VCaP (cell line): Measurements from ENCODE around the gene GLYR1.

Source experiments
- H3K27ac ChIP-seq: fragments of 450-650 bp; 2 replicates; pipeline ENCODE4 v1.5.1; 2017
- TF ChIP-seq, protein P1 (sequence below): fragments of 450-650 bp; conservative IDR thresholded peaks from 2 replicates; pipeline ENCODE4 v1.5.1; 2017; ENCODE audit warnings: mild to moderate bottlenecking, moderate library complexity

Gene GLYR1

GRCh38 chr16:4866586-4866985, 19.5 kb upstream of the GLYR1 start:
- no peak overlapping the region for H3K27ac ChIP-seq
- TF ChIP-seq, protein P1, sequence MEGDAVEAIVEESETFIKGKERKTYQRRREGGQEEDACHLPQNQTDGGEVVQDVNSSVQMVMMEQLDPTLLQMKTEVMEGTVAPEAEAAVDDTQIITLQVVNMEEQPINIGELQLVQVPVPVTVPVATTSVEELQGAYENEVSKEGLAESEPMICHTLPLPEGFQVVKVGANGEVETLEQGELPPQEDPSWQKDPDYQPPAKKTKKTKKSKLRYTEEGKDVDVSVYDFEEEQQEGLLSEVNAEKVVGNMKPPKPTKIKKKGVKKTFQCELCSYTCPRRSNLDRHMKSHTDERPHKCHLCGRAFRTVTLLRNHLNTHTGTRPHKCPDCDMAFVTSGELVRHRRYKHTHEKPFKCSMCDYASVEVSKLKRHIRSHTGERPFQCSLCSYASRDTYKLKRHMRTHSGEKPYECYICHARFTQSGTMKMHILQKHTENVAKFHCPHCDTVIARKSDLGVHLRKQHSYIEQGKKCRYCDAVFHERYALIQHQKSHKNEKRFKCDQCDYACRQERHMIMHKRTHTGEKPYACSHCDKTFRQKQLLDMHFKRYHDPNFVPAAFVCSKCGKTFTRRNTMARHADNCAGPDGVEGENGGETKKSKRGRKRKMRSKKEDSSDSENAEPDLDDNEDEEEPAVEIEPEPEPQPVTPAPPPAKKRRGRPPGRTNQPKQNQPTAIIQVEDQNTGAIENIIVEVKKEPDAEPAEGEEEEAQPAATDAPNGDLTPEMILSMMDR, result no peak

DNA sequence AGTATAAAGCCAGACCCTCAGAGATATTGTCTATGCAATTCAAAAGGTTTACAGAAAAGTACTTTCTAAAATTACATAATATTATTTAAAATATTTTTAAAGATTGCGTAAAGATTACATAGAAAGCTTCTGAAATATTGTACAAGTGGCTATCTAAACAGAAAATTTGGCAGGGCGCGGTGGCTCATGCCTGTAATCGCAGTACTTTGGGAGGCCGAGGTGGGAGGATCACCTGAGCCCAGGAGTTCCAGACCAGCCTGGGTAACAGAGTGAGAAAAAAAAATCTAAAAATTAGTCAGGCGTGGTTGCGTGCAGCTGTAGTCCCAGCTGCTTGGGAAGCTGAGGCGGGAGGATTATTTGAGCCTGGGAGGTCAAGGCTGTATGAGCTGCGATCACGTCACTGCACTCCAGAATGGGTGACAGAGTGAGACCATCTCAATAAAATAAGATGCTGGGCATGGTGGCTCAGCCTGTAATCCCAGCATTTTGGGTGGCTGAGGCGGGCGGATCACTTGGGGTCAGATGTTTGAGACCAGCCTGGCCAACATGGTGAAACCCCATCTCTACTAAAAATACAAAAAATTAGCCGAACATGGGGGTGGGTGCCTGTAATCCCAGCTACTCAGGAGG, 18.3 kb upstream of the GLYR1 start:
- no peak overlapping the region for H3K27ac ChIP-seq
- TF ChIP-seq, protein P1, result no peak

- H3K27ac ChIP-seq, result no peak overlapping the region
- TF ChIP-seq, protein P1, result no peak
Measured at GRCh38 chr16:4864728-4865127, 17.6 kb upstream of the GLYR1 start.

GRCh38 chr16:4862639-4863038, 15.6 kb upstream of the GLYR1 start:
- TF ChIP-seq, protein P1, result no peak
- H3K27ac ChIP-seq, result peak overlapping the region; percentile 60

DNA sequence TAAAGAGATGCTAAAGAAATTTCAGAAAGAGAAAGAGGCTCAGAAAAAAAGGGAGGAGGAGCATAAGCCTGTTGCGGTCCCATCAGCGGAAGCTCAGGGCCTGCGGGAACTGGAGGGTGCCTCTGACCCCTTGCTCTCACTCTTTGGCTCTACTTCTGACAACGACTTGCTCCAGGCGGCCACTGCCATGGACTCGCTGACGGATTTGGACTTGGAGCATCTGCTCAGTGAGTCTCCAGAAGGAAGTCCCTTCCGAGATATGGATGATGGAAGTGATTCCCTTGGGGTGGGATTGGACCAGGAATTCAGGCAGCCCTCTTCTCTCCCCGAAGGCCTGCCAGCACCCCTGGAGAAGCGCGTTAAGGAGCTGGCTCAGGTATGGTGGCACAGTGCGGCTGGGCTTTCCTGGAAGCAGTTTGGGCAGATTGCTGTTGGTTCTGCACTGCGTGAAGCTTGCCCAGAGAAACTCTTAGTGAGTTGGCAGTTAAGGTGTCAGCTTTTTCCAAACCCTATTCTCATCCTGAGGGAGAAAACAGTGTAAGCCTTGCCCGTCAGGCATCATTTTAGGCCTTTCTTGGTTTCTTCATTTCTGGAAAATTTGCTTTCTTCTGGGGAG, 13.7 kb upstream of the GLYR1 start:
- TF ChIP-seq, protein P1, result no peak
- no peak overlapping the region; the same call in 1 of the 2 replicates for H3K27ac ChIP-seq

GRCh38 chr16:4859900-4860255, 12.8 kb upstream of the GLYR1 start:
- H3K27ac ChIP-seq, result no peak overlapping the region
- TF ChIP-seq, protein P1, result no peak

DNA sequence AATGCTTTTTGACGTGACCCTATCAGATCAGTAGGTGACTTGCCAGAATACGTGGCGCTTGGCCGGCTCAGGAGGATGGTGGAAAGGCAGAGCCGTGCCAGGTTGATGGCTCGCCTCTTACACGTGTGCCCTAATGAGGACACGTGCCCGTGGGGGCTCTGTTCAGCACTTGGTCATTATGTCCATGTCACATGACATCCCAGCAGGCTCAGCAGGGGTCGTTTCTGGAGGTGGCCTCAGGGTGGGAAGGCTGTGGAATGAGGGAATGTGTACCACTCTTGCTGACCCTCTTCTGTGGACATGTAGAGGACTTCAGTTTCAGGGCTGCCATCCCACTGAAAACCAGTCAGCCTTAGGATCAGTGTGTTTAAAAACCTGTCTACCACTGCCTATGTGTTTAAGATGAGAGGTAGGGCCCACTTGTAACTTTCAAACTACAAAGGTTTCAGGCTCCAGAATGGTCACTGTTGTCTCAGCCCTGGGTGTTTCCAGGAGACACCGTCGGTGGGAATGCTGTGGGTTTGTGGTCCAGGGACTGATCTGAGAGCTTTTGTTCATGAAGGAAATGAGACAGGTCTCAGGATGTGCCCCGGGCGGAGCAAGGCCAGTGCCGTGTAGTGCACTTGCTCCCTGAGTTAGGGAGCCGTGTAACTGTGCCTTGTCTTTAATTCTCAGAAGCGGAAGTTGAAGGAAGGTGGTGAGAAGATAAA, 12.3 kb upstream of the GLYR1 start:
- TF ChIP-seq, protein P1, result no peak
- no peak overlapping the region for H3K27ac ChIP-seq
